ENCODE results near the gene SMIM3.

The SMIM3 gene

GRCh38 chr5:150750469-150750868, 28.1 kb upstream of the SMIM3 start:
- no peak for TF ChIP-seq CTCF (IDR thresholded peaks at IDR 0.05; ENCODE audit: extremely low read depth, missing control alignments)
- no peak for DNase-seq (ENCODE audit: low spot score)

DNA sequence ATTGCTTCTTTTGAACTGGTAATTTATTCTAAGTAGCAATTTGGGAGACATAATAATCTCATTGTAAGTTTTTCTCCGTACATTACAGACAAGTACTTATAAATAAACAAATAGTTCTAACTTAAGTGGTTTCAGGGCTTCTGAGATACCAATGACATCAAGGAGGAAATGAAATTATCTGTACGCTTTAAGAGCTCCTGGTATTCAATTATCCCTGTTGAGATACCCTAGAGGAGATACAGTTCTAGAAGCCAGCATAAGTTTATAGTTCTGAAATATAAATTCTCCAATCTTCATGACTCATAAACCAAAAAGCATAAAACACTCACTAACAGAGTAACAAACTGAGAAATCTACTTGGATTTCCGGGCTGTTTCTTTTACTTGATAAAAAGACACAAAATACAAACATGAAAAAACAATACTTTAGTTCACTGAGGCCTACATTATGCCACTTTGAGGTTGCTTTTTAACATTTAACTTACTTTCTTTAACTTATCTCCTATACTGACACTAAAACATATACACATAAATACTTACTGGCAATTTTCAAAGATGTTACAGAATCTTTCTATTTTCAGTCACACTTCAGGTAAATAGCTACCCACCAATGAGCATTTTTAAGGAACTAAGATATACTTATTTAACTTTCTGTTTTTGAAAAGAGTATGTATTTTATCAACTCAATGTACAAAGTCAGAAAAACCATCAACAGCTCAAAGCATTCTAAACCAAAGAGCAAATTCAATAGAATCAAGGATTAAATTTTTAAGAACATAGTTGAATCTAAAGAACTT, 27.3 kb upstream of the SMIM3 start:
- no peak for DNase-seq (ENCODE audit: low spot score)
- no peak for TF ChIP-seq CTCF (IDR thresholded peaks at IDR 0.05; ENCODE audit: extremely low read depth, missing control alignments)

GRCh38 chr5:150753463-150753862, 25.1 kb upstream of the SMIM3 start:
- no peak for TF ChIP-seq CTCF (IDR thresholded peaks at IDR 0.05; ENCODE audit: extremely low read depth, missing control alignments)
- DNase-seq (ENCODE audit: low spot score) = no peak

DNA sequence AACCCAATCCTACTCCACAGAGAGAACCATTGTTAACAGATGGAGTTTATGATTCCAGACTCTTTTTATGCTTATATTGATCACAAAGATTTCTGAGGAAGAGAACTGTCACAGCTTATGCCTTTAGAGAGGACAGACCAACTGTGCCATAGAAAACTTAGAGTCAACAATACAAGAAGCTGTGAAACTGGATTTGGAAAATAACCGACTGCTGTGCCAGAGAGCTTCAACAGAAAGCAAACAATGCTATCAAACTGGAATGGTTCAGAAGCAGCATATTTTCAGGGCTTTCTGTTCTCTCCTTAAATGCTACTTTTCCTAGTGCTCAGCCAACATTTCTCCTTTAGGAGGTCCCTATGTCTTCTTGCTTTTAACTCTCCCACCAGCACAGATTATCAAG, 24.7 kb upstream of the SMIM3 start:
- TF ChIP-seq CTCF (IDR thresholded peaks at IDR 0.05; ENCODE audit: extremely low read depth, missing control alignments) = no peak
- DNase-seq (ENCODE audit: low spot score) = no peak

- no peak for TF ChIP-seq CTCF (IDR thresholded peaks at IDR 0.05; ENCODE audit: extremely low read depth, missing control alignments)
- DNase-seq (ENCODE audit: low spot score) = no peak
Observed at GRCh38 chr5:150757087-150757649, 21.4 kb upstream of the SMIM3 start.

GRCh38 chr5:150758203-150758530, 20.4 kb upstream of the SMIM3 start:
- no peak for DNase-seq (ENCODE audit: low spot score)
- no peak for TF ChIP-seq CTCF (IDR thresholded peaks at IDR 0.05; ENCODE audit: extremely low read depth, missing control alignments)

- no peak for TF ChIP-seq CTCF (IDR thresholded peaks at IDR 0.05; ENCODE audit: extremely low read depth, missing control alignments)
Observed at GRCh38 chr5:150758531-150759333, 19.8 kb upstream of the SMIM3 start, which contains the start of gene DCTN4. Gene DCTN4 (minus strand): TSS chr5:150759017. CDS start chr5:150758993, 24 bp downstream.

More at GRCh38 chr5:150758531-150759333, 19.8 kb upstream of the SMIM3 start, which contains the start of gene DCTN4:
- peak; percentile 89 for DNase-seq (ENCODE audit: low spot score)

Data from GM20000 (cell line).